SU-DHL-6 (cell line): ENCODE measurements around the gene VPS26A.

Source experiments
- EZH2phosphoT487 ChIP-seq: fragments of 200-600 bp; sonication (generic), shearing (Covaris generic); conservative IDR thresholded peaks from 2 replicates; pipeline ENCODE4 v1.6.1; 2018; ENCODE audit warnings: mild to moderate bottlenecking, antibody characterized with exemption, low read length, moderate library complexity, mixed read lengths
- TF ChIP-seq, protein P1 (sequence below): fragments of 200-600 bp; sonication (generic); IDR thresholded peaks from one replicate; pipeline ENCODE4 v1.5.1; 2017; ENCODE audit warnings: antibody characterized with exemption, mild to moderate bottlenecking, low read length, moderate library complexity; ENCODE audit not compliant: insufficient read depth, poor library complexity, severe bottlenecking

DNA sequence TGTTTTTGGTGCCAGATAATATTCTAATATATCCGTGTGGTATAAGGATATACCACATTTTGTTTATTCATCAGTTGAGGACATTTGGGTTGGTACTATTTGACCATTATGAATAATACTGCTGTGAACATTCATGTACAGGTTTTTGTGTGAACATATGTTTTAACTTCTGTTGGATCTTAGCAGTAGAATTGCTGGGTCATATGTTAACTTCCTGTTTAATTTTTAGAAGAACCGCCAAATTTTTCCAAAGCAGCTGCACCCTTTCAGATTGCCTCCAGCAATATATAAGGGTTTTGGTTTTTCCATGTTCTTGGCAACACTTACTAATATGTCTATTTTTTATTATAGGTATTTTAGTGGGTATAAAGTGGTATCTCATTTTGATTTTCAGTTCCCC lies 22.8 kb downstream of the VPS26A start:
- no peak for TF ChIP-seq EZH2phosphoT487
- TF ChIP-seq, protein P1, sequence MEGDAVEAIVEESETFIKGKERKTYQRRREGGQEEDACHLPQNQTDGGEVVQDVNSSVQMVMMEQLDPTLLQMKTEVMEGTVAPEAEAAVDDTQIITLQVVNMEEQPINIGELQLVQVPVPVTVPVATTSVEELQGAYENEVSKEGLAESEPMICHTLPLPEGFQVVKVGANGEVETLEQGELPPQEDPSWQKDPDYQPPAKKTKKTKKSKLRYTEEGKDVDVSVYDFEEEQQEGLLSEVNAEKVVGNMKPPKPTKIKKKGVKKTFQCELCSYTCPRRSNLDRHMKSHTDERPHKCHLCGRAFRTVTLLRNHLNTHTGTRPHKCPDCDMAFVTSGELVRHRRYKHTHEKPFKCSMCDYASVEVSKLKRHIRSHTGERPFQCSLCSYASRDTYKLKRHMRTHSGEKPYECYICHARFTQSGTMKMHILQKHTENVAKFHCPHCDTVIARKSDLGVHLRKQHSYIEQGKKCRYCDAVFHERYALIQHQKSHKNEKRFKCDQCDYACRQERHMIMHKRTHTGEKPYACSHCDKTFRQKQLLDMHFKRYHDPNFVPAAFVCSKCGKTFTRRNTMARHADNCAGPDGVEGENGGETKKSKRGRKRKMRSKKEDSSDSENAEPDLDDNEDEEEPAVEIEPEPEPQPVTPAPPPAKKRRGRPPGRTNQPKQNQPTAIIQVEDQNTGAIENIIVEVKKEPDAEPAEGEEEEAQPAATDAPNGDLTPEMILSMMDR, result no peak
